ENCODE data around the gene STIM1. TPM values are rescaled to one million over a fixed set of nuclear protein-coding genes. Genes with fewer than 3 reads are reported as not detected.

STIM1 gene
- total and polyA plus RNA-seq, 10 of the 15 experiments (the other 5 are each of a cell fraction or from before 2014, with no cell fraction given), result 8.6 to 57.7 (median 29.3) TPM

DNA sequence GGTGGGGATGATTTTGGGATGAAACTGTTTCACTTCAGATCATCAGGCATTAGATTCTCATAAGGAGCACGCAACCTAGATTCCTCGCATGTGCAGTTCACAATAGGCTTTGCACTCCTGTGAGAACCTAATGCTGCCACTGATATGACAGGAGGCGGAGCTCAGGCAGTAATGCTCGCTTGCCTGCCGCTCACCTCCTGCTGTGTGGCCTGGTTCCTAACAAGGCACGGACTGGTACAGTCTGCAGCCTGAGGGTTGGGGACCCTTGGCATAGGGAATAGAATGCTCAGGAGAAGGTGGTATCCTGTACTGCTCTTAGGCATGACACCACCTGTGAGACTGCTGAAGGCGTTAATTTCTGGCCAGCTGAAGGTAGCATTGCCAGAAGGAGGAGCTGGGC is 47.0 kb downstream of the STIM1 start:
- H3K9me3 ChIP-seq (replicated peaks; ENCODE audit: control insufficient read depth, insufficient read depth, low read length), result no peaks in the 10 kb centered on the region; the same call in 2 of the 3 replicates
- ChIA-PET POLR2A (interaction anchor here (0.8 to 2.8 kb wide), 8 partner anchors 8 to 49 kb away, joined by 3 to 15 read pairs (median 4); partner anchors contain the start of gene STIM1), SMC1A (ENCODE audit: uncharacterized antibody, unreplicated experiment) (interaction anchor here (0.6 to 6.1 kb wide), 20 partner anchors 8 to 170 kb away, joined by 3 to 71 read pairs (median 7); partner anchors contain the start of gene STIM1), CTCF (interaction anchor here (1.1 to 4.2 kb wide), 9 partner anchors 9 to 171 kb away, joined by 3 to 36 read pairs (median 7); partner anchors contain the start of gene STIM1), RAD21 (ENCODE audit: unreplicated experiment) (interaction anchor here (1.0 to 7.6 kb wide), 10 partner anchors 8 to 71 kb away, joined by 3 to 87 read pairs (median 5); partner anchors contain the start of genes RHOG and STIM1)
- no peak overlapping the region for H3K9ac ChIP-seq (ENCODE audit: control insufficient read depth, insufficient read depth, low read length)
- no peak overlapping the region for H3K4me2 ChIP-seq (ENCODE audit: control insufficient read depth, insufficient read depth)
- TF ChIP-seq, protein P1, sequence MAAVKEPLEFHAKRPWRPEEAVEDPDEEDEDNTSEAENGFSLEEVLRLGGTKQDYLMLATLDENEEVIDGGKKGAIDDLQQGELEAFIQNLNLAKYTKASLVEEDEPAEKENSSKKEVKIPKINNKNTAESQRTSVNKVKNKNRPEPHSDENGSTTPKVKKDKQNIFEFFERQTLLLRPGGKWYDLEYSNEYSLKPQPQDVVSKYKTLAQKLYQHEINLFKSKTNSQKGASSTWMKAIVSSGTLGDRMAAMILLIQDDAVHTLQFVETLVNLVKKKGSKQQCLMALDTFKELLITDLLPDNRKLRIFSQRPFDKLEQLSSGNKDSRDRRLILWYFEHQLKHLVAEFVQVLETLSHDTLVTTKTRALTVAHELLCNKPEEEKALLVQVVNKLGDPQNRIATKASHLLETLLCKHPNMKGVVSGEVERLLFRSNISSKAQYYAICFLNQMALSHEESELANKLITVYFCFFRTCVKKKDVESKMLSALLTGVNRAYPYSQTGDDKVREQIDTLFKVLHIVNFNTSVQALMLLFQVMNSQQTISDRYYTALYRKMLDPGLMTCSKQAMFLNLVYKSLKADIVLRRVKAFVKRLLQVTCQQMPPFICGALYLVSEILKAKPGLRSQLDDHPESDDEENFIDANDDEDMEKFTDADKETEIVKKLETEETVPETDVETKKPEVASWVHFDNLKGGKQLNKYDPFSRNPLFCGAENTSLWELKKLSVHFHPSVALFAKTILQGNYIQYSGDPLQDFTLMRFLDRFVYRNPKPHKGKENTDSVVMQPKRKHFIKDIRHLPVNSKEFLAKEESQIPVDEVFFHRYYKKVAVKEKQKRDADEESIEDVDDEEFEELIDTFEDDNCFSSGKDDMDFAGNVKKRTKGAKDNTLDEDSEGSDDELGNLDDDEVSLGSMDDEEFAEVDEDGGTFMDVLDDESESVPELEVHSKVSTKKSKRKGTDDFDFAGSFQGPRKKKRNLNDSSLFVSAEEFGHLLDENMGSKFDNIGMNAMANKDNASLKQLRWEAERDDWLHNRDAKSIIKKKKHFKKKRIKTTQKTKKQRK (IDR thresholded peaks at IDR 0.05; ENCODE audit: low read depth, low read length), result no peak
- TF ChIP-seq SMARCA5 (IDR thresholded peaks at IDR 0.05), result no peak
- TF ChIP-seq CREM (IDR thresholded peaks at IDR 0.05; ENCODE audit: low read depth), result no peak
- TF ChIP-seq, protein P2, sequence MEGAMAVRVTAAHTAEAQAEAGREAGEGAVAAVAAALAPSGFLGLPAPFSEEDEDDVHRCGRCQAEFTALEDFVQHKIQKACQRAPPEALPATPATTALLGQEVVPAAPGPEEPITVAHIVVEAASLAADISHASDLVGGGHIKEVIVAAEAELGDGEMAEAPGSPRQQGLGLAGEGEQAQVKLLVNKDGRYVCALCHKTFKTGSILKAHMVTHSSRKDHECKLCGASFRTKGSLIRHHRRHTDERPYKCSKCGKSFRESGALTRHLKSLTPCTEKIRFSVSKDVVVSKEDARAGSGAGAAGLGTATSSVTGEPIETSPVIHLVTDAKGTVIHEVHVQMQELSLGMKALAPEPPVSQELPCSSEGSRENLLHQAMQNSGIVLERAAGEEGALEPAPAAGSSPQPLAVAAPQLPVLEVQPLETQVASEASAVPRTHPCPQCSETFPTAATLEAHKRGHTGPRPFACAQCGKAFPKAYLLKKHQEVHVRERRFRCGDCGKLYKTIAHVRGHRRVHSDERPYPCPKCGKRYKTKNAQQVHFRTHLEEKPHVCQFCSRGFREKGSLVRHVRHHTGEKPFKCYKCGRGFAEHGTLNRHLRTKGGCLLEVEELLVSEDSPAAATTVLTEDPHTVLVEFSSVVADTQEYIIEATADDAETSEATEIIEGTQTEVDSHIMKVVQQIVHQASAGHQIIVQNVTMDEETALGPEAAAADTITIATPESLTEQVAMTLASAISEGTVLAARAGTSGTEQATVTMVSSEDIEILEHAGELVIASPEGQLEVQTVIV (IDR thresholded peaks at IDR 0.05; ENCODE audit: borderline replicate concordance, partially characterized antibody), result no peak
- no peak for TF ChIP-seq YY1 (IDR thresholded peaks at IDR 0.05; ENCODE audit: low read depth, low read length)
- no peak for TF ChIP-seq TBL1XR1 (IDR thresholded peaks at IDR 0.05; ENCODE audit: low read depth, low read length)
- no peak for TF ChIP-seq ESRRA (IDR thresholded peaks at IDR 0.05; ENCODE audit: low read length)
- TF ChIP-seq IRF4 (IDR thresholded peaks at IDR 0.05; ENCODE audit: low read depth, low read length), result no peak
- no peak for TF ChIP-seq ZNF274 (IDR thresholded peaks at IDR 0.05; ENCODE audit: insufficient read depth, insufficient read length)
- TF ChIP-seq EZH2 (IDR thresholded peaks at IDR 0.05; ENCODE audit: borderline replicate concordance, control insufficient read depth, low read depth, low read length), result no peak
- no peaks in the 10 kb centered on the region for H4K20me1 ChIP-seq (ENCODE audit: control insufficient read depth, insufficient read depth)
- ATAC-seq (no peak), FAIRE-seq (no peak), DNase-seq (ENCODE audit: low read depth, low spot score) (no peak)
- H3K36me3 ChIP-seq (ENCODE audit: control insufficient read depth in 2 of 2, insufficient read depth in 2 of 2, low read length in 1 of 2), result no peaks in the 10 kb centered on the region
- H3K79me2 ChIP-seq (ENCODE audit: control insufficient read depth, insufficient read depth, low read length), result peaks cover 56% of the 10 kb centered on the region
- in situ Hi-C loops (cut with MboI), result no loop called here
- intact Hi-C loops (cut with micrococcal nuclease; ENCODE audit: unreplicated experiment), result no loop called here
- peaks cover 47% of the 10 kb centered on the region for H3K4me1 ChIP-seq (ENCODE audit: control insufficient read depth, insufficient read depth, low read length)
- no peak overlapping the region for H3K27ac ChIP-seq (ENCODE audit: control insufficient read depth, insufficient read depth)
- BruUV-seq (replicated peaks), result no TSS peak
- WGBS (ENCODE audit: insufficient coverage, insufficient replicate concordance, low lambda C conversion rate, missing lambda C conversion rate), result 98% methylated on average over 7 of the region's 7 CpGs
- H3K27me3 ChIP-seq (replicated peaks in 1 of 2; ENCODE audit: control insufficient read depth in 2 of 2, insufficient read depth in 2 of 2, low read length in 1 of 2), result no peaks in the 10 kb centered on the region
- H3K4me3 ChIP-seq, result no peak overlapping the region
- H2AFZ ChIP-seq (ENCODE audit: control insufficient read depth, low read depth, low read length), result no peak overlapping the region

Measured in GM12878 (cell line).